Esophagus muscularis mucosa (tissue), 4 donors: ENCODE results near the gene KRT16. TPM values are rescaled to one million over a fixed set of nuclear protein-coding genes. Genes with fewer than 3 reads are reported as not detected.

ENCODE experiments used
- DNase-seq: peaks from one replicate; pipeline ENCODE4 v3.0.0-alpha.2; 2017; ENCODE audit errors: extremely low spot score
- H3K27ac ChIP-seq, 4 donors: fragments of 200-600 bp; sonication (generic); replicated peaks in 1 of 4; 1 replicate in 3 of 4; 2 replicates in 1 of 4; pipeline ENCODE4 v1.5.1; 2016 to 2019; ENCODE audit warnings: mild to moderate bottlenecking in 1 of 4
- H3K27me3 ChIP-seq, 4 donors: fragments of 200-600 bp; sonication (generic); one replicate each; pipeline versions ENCODE4 v1.5.1 to v1.6.0; 2016 to 2019
- H3K36me3 ChIP-seq, 4 donors: fragments of 200-600 bp; sonication (generic); one replicate each; pipeline ENCODE4 v1.5.1; 2016 to 2019
- H3K4me1 ChIP-seq, 4 donors: fragments of 200-600 bp; sonication (generic); one replicate each; pipeline ENCODE4 v1.5.1; 2016 to 2019
- H3K4me3 ChIP-seq, 4 donors: fragments of 200-600 bp; sonication (generic); 1 replicate in 2 of 4; 2 replicates in 2 of 4; pipeline ENCODE4 v1.5.1; 2016 to 2019; ENCODE audit warnings: mild to moderate bottlenecking in 4 of 4, moderate library complexity in 1 of 4
- H3K9me3 ChIP-seq, 4 donors: fragments of 200-600 bp; sonication (generic); 1 replicate in 3 of 4; 2 replicates in 1 of 4; pipeline ENCODE4 v1.5.1; 2016 to 2019
- EP300 ChIP-seq: sonication (generic); formaldehyde crosslinking; IDR thresholded peaks from one replicate; pipeline ENCODE4 v1.6.1; 2017; ENCODE audit warnings: antibody characterized with exemption
- POLR2A ChIP-seq: fragments of 450-650 bp; IDR thresholded peaks from one replicate; pipeline ENCODE4 v1.6.1; 2017; ENCODE audit warnings: antibody characterized with exemption, moderate library complexity, mild to moderate bottlenecking, low read depth
- POLR2AphosphoS5 ChIP-seq, 2 donors: sonication (generic); formaldehyde crosslinking; IDR thresholded peaks; one replicate each; pipeline ENCODE4 v1.6.1; 2017; ENCODE audit warnings: antibody characterized with exemption in 2 of 2
- WGBS: methylation state at CpG from one replicate; pipeline ENCODE4 v1.1.5; 2018; 5-methylcytosine and 5-hydroxymethylcytosine counted together
- intact Hi-C: fragments of 100-400 bp; cut with DNase I; formaldehyde crosslinking; loops from one replicate; pipeline ENCODE4 v1.15.1; 2023
- total RNA-seq, 4 donors: library from RNA; depleted of rRNA; stranded (reverse); fragments of >200 nt; gene quantifications; one replicate each; pipeline versions ENCODE4 v1.1.0 to v1.2.1, GENCODE V29; 2016
- TF ChIP-seq, protein P1 (sequence below), 3 experiments: fragments of 200-600 bp in 2 of 3; fragments of 450-650 bp in 1 of 3; sonication (generic) in 2 of 3; IDR thresholded peaks; one replicate each; pipeline ENCODE4 v1.5.1; 2017 to 2019; ENCODE audit warnings: antibody characterized with exemption in 3 of 3, mild to moderate bottlenecking in 2 of 3, moderate library complexity in 1 of 3

Gene KRT16
- total RNA-seq, 4 donors from 2014 or later, result 1.7 TPM; not detected in 3

DNA sequence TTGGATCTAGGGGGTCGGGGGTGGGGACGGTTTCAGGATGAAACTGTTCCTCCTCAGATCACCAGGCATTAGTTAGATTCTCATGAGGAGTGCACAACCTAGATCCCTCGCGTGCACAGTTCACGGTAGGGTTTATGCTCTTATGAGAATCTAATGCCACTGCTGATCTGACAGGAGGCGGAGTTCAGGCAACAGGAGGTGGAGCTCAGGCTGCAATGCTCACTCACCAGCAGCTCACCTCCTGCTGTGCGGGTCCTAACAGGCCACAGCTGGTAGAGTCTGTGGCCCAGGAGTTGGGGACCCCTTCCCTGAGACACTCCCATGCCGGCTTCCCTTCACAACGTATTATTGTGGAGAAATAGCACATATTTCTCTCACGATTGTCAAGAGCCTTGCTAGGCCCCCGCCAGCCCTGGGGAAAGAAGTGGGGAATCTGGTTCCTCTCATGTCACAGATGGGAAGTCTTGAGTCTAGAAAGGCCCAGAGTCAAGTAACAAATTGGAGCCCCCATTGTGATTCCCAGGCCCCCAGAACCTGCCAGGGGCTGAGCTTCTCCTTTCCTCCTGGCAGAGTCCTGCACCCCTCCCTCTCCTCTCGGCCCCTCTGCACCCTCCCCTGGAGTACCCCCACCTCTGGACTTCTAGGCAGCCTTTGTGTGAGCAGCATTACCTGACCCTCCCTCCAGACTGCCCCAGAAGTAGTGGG lies 19.8 kb downstream of the KRT16 start:
- no peaks in the 10 kb centered on the region for H3K4me1 ChIP-seq
- no peaks in the 10 kb centered on the region for H3K9me3 ChIP-seq
- H3K4me3 ChIP-seq, result no peak overlapping the region
- 82% methylated on average over 11 of the region's 12 CpGs for WGBS
- intact Hi-C loops, result no loop called here
- no peak for DNase-seq
- H3K27me3 ChIP-seq, result peaks cover 0 to 23% (median 0%) of the 10 kb centered on the region in 4 donors
- no peak overlapping the region for H3K27ac ChIP-seq
- no peaks in the 10 kb centered on the region for H3K36me3 ChIP-seq
- TF ChIP-seq POLR2AphosphoS5 (IDR thresholded peaks at IDR 0.05), result no peak
- TF ChIP-seq POLR2A, result no peak
- no peak for TF ChIP-seq EP300
- TF ChIP-seq, protein P1, sequence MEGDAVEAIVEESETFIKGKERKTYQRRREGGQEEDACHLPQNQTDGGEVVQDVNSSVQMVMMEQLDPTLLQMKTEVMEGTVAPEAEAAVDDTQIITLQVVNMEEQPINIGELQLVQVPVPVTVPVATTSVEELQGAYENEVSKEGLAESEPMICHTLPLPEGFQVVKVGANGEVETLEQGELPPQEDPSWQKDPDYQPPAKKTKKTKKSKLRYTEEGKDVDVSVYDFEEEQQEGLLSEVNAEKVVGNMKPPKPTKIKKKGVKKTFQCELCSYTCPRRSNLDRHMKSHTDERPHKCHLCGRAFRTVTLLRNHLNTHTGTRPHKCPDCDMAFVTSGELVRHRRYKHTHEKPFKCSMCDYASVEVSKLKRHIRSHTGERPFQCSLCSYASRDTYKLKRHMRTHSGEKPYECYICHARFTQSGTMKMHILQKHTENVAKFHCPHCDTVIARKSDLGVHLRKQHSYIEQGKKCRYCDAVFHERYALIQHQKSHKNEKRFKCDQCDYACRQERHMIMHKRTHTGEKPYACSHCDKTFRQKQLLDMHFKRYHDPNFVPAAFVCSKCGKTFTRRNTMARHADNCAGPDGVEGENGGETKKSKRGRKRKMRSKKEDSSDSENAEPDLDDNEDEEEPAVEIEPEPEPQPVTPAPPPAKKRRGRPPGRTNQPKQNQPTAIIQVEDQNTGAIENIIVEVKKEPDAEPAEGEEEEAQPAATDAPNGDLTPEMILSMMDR (IDR thresholded peaks at IDR 0.05), result no peak

DNA sequence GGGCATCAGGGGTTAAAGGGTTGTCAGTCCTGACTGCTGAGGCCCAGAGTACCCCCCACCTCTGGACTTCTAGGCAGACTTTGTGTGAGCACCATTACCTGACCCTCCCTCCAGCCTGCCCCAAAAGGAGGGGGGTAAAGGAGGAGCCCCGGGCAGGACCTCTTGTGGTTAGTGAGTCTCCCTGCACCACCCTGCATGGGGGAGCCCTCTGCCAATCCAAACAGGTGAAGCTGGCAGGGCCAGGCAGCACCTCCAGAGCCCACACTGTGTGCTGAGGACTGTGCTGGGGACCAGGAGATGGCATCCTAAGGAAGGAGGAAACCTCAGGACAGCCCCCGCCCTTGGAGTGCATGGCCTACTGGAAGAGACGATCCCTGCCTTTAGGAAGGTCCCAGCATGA lies 23.3 kb downstream of the KRT16 start:
- intact Hi-C loops, result no loop called here
- H3K36me3 ChIP-seq, result no peaks in the 10 kb centered on the region
- TF ChIP-seq POLR2AphosphoS5 (IDR thresholded peaks at IDR 0.05) (no peak), POLR2A (no peak), EP300 (no peak)
- TF ChIP-seq, protein P1 (IDR thresholded peaks at IDR 0.05), result no peak
- DNase-seq, result no peak
- no peaks in the 10 kb centered on the region for H3K9me3 ChIP-seq
- peaks cover 0 to 23% (median 0%) of the 10 kb centered on the region in 4 donors for H3K27me3 ChIP-seq
- no peak overlapping the region for H3K27ac ChIP-seq
- H3K4me1 ChIP-seq, result no peaks in the 10 kb centered on the region
- 78% methylated on average over 3 of the region's 3 CpGs for WGBS
- no peak overlapping the region for H3K4me3 ChIP-seq

DNA sequence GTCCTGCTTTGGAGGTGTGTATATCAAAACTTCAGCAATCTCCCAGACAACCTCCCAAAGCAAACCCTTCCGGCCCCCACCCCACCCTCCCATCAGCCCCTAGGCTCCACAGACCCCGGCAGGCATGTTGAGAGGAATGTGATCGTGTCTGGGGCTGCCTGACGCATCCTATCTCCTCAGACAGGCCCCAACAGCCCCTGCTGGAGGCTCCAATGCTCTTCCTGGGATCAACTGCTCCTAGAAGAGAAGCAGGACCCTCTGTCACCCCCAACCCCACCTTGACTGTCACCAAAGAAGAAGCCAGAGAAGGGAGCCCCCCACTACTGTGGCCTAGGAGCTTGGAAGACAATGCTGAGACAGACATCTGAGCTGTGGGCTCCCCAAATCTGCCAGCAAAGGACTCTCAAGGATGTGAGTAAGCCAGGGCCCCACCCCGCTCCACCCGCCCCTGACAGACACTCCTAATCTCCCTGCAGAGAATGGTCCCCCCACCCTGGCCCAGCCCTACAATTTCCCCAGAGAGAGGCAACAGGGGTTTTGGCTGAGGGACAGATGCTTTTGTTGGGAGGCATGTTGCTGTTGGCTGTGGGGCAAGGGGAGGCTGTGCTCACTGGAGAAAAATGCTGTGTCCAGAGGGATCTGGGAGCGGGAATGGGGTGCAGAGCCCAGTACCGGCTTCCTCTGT lies 24.3 kb downstream of the KRT16 start:
- no peak for DNase-seq
- Histone ChIP-seq H3K9me3 (no peaks in the 10 kb centered on the region), H3K27me3 (peaks cover 0 to 18% (median 0%) of the 10 kb centered on the region in 4 donors), H3K4me1 (no peaks in the 10 kb centered on the region), H3K27ac (no peak overlapping the region), H3K4me3 (no peak overlapping the region), H3K36me3 (no peaks in the 10 kb centered on the region)
- TF ChIP-seq, protein P1 (IDR thresholded peaks at IDR 0.05), result no peak
- 78% methylated on average over 2 of the region's 8 CpGs for WGBS
- intact Hi-C loops, result no loop called here

DNA sequence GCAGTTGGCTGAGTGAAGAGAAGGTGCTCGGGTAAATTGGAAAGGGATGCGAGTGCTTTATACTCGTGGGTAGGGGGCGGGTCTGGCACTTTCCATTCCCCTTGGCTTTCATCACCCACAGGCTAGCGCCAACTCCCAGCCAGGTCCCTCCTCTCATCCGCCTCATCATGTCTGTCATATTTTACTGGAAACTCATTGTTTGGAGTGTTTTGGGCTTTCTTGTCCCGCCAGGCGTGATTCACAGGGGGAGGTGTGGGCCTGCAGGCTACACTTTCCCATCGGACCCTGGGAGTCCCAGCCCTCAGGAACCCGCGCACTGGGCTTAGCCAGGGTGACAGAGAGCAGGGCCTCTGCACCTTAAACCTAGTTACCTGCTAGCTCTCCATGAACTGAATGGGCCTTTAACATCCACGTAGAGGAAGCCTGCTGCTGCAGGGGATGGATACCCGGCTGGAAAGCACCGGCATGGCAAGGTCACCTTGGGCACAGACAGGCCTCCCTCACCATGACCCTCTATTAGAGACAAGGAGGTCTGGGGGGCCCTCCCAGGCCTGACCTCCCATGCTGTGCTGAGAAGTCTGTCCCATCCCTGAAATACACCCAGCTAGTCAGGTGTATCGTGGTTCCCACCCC lies 25.6 kb downstream of the KRT16 start, which contains the start of gene KRT14:
TSS of gene KRT14 (minus strand) at position 33 of the 633 bp plus-strand sequence. CDS start 61 bp downstream, outside the sequence.
- Histone ChIP-seq H3K4me1 (no peaks in the 10 kb centered on the region), H3K27me3 (peaks cover 0 to 21% (median 0%) of the 10 kb centered on the region in 4 donors), H3K36me3 (no peaks in the 10 kb centered on the region), H3K27ac (no peak within 1 kb of the TSS), H3K9me3 (no peaks in the 10 kb centered on the region), H3K4me3 (no peak within 1 kb of the TSS)
- intact Hi-C loops, result no loop called here
- DNase-seq, result no peak
- TF ChIP-seq POLR2AphosphoS5 (IDR thresholded peaks at IDR 0.05) (no peak), EP300 (no peak), POLR2A (no peak)
- TF ChIP-seq, protein P1 (IDR thresholded peaks at IDR 0.05), result no peak
- WGBS, result 75% methylated on average over 13 of the region's 15 CpGs
